Fibroblast of gingiva (primary cell): ENCODE results near the gene CKS2.
"Not testable (repeated sequence)": the region's sequence is repeated elsewhere in the genome, so short reads cannot be mapped to it uniquely, and the experiment has no call there.

Experiments used
- DNase-seq: peaks from one replicate; pipeline ENCODE4 v3.0.0-alpha.2; 2011; ENCODE audit warnings: low read depth

The CKS2 gene

GRCh38 chr9:89310475-89311345 lies at the start of gene CKS2:
CKS2 (plus strand) TSS chr9:89311195; CDS start chr9:89311293, 98 bp downstream.
- DNase-seq: peak; percentile 100

- no peak for DNase-seq
Observed at GRCh38 chr9:89273528-89274279, 37.3 kb upstream of the CKS2 start.

GRCh38 chr9:89274838-89275237 lies 36.2 kb upstream of the CKS2 start:
- DNase-seq: peak; percentile 98

GRCh38 chr9:89276040-89276439 lies 35.0 kb upstream of the CKS2 start:
- not testable (repeated sequence) for DNase-seq

GRCh38 chr9:89277043-89277442 lies 34.0 kb upstream of the CKS2 start:
- no peak for DNase-seq

GRCh38 chr9:89277454-89277853 lies 33.5 kb upstream of the CKS2 start:
- DNase-seq: no peak

DNA sequence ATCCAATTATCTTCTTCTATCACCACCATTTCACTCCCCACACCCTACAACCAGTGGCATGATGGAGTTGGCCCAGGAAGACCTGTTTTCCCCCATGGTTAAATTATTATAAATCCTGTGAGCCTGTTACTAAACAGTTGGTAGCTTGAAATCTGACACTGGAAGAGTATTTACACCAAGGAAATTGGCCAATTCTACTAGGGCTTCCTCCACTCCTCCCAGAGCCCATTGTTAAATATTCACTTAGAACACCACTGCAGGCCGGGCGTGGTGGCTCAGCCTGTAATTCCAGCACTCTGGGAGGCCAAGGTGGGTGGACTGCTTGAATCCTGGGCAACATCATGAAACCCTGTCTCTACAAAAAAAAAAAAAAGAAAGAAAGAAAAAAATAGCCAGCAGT lies 32.4 kb upstream of the CKS2 start:
- no peak for DNase-seq

GRCh38 chr9:89278997-89279739 lies 31.8 kb upstream of the CKS2 start:
- peak; percentile 66 for DNase-seq

DNA sequence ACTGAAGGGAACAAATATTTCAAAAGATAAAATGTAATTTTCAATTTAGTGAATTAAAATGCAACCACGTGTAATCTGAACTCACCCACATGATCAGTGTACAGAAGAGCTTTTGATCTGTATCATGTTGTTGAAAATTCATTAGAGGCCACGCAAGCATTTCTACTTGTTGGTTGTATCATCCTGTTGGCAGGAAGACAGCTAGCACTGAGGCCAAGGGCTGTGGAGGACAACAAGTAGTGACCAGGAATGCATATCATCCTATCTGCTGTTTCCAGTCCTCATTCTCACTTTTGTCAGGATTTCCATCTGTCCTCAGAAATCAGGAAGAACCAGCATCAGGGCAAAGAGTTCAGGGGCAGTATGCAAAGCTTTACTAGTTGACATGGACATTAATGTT lies 29.9 kb upstream of the CKS2 start:
- no peak for DNase-seq

- DNase-seq: not testable (repeated sequence)
Observed at GRCh38 chr9:89282248-89282968, 28.6 kb upstream of the CKS2 start.

DNA sequence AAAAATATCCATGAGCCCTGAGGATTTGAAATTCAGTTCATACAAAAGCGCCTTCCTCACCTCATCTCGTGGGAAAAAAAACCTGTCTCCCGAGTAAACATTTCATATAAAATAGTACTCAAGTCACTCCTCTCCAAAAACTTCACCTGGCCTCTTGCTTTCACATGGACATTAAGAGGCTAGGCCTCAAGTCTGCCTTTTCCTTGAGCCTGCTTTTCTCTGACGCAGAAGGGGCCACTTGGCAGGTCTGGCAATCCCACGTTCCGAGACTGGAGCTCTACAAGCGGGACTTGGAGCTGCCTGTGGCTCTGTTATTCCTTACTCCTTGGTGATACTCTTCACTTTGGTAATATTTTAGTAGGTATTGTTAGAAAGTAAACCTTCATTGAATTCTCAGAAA lies 26.9 kb upstream of the CKS2 start:
- no peak for DNase-seq

DNA sequence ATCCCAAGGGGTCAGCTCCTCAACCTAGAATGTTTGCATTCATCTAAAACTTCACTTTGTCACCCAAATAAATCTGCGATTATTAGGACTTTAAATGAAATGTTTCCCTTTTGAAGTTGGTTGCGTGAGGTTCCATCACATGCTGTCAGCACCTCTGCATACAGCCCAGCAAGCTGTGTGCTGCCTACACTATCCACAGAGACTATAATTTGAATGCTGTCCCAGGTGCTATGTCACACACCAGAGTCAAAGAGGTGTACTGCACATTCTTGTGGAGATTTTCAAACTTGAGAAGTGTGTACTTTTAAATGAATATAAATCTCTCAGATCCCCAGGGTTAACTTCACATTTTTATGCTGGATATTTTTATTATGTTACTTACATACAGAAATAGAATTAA lies 19.3 kb upstream of the CKS2 start:
- no peak for DNase-seq

GRCh38 chr9:89293014-89293413 lies 18.0 kb upstream of the CKS2 start:
- no peak for DNase-seq

DNA sequence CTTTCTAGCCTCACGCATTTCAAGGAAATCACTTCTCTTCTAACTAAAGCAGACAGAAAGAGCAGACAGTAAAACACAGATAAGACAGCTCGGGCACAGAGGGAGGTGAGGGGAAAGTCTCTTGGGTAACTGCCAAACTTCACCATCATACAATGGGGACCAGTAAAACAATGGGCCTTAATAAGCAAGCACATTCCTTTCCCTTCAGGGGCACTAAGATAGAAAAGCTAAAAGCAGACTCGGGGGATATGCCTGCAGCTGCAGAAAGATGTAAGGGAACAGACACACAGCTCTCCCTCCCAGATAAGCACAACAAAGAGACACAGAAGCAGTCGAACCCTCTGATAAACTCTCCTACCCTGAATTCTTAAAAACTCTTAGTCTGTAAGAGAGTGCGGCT lies 15.6 kb upstream of the CKS2 start:
- DNase-seq: no peak

GRCh38 chr9:89301996-89302395 lies 9.0 kb upstream of the CKS2 start:
- DNase-seq: not testable (repeated sequence)

- no peak for DNase-seq
Observed at GRCh38 chr9:89304020-89304833, 6.8 kb upstream of the CKS2 start.

DNA sequence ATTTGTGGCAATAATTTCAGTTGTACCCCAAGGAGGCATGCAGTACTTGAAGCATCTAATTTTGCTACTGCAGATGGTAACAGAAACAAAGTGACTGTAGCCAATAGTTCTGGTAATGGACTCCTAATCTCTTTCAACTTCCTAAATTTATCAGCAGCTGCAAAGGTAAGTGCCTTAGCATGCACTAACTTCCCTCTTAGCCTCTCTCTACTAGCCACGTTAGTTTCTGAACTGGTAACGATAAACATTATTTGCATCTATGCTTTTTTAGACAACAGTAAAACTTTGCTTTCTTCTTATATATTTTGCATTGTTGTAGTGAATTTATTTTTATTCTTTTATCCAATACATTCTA lies 6.2 kb upstream of the CKS2 start:
- DNase-seq: no peak

DNA sequence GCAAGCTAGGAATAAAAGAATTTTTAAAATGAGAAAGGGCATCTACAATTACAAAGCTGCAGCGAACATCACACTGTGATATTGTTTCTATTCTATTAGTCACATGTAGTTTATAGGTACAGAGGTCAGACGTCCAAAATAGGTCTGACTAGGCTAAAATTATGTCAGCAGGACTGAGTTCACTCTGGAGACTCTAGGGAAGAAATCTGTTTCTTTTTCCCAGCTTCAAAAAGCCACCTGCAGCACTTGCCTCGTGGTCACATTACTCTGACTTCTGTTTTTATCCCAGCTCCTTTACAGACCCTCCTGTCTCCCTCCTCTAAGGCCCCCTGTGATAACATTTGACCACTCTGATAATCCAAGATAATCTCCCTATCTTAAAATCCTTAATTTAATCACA lies 5.1 kb upstream of the CKS2 start:
- no peak for DNase-seq

DNA sequence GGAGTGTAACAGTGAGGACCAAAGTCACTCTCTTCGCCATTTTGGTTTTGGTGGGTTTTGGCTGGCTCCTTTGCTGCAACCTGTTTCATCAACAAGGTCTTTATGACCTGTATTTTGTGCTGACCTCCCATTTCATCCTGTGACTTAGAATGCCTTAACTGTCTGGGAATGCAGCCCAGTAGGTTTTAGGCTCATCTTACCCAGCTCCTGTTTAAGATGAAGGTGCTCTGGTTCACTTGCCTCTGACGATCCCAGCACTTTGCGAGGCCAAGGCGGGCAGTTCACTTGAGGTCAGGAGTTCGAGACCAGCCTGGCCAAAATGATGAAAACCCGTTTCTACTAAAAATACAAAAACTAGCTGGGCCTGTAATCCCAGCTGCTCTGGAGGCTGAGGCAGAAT lies 1.8 kb upstream of the CKS2 start:
- no peak for DNase-seq

- no peak for DNase-seq
Observed at GRCh38 chr9:89309608-89310474, 1.2 kb upstream of the CKS2 start.
